NCI-H526 treated with DMSO at 0.1 percent for 48 hours (cell line): ENCODE measurements around the gene DOCK3.
"Not testable (repeated sequence)": the region's sequence is repeated elsewhere in the genome, so short reads cannot be mapped to it uniquely, and the experiment has no call there.

ENCODE experiments used
- DNase-seq: peaks from one replicate; lab custom pipeline; 2025; lab: John Stamatoyannopoulos, UW

The DOCK3 gene

DNA sequence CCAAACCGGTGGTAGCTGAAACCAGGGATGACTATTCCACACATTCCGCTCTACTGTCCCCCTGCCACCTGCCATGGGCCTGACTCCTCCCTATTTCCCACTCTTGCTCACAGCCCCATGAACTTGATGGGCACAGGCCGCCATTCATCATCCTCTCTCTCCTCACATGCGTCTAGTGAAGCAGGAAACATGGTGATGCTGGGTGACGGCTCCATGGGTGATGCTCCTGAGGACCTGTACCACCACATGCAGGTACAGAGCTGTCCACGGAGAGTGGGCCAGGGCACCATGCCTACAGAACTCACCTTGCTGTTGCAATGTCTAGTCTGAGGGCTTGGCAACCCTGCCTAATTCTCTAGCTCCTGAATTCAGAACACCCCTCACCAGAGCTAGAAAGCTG, 687.0 kb downstream of the DOCK3 start:
- no peak for DNase-seq

DNA sequence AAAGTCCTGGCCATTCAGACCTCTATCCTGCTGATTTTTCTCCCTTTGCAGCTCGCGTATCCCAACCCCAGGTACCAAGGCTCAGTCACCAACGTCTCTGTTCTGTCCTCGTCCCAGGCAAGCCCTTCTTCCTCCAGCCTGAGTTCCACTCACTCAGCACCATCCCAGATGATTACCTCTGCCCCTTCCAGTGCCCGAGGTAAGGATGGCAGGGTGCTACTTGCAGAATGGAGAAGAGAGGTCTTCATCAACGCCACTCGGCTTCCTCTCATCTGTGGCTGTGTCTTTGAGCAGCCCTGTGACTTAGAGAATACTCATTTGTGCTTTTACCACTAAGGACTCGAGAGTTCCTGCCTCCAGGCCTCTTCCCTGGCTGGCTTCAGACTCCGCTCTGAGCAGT, 687.7 kb downstream of the DOCK3 start:
- DNase-seq: no peak

DNA sequence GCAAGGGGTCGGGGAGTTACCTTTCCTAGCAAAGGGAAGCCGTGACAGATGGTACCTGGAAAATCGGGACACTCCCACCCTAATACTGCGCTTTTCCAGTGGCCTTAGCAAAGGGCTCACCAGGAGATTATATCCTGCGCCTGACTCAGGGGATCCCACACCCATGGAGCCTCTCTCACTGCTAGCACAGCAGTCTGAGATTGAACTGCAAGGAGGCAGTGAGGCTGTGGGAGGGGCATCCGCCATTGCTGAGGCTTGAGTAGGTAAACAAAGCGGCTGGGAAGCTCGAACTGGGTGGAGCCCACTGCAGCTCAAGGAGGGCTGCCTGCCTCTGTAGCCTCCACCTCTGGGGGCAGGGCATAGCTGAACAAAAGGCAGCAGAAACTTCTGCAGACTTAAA, 693.5 kb downstream of the DOCK3 start:
- not testable (repeated sequence) for DNase-seq

DNA sequence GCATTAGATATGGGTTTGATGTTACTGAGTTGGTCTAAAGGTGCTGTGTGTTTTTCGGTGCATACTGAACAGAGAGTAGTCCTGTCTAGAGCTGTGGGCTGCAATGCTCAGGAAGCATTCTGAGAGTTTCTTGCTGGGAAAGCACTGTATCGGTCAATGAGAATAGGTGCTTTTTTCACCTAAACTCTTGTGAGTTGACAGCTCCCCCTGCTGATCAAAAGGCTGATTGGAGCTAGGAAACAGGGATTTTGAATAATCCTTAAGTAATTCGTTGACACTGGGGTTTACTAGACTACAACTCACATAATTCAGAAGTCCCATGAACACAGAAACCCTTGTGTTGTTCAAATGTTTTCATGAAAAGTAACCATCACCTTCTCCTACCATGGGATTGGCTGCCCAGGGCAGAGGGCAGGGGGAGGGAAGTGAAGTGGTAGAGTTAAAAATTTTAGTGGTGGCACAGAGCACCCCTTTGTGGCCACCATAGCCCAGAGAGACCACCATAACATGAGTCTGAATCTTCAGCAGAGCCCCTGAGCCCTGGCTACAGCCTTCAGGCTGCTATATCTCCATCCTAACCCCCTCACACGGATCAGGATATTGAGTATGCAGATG, 697.3 kb downstream of the DOCK3 start:
- DNase-seq: peak; percentile 29

DNA sequence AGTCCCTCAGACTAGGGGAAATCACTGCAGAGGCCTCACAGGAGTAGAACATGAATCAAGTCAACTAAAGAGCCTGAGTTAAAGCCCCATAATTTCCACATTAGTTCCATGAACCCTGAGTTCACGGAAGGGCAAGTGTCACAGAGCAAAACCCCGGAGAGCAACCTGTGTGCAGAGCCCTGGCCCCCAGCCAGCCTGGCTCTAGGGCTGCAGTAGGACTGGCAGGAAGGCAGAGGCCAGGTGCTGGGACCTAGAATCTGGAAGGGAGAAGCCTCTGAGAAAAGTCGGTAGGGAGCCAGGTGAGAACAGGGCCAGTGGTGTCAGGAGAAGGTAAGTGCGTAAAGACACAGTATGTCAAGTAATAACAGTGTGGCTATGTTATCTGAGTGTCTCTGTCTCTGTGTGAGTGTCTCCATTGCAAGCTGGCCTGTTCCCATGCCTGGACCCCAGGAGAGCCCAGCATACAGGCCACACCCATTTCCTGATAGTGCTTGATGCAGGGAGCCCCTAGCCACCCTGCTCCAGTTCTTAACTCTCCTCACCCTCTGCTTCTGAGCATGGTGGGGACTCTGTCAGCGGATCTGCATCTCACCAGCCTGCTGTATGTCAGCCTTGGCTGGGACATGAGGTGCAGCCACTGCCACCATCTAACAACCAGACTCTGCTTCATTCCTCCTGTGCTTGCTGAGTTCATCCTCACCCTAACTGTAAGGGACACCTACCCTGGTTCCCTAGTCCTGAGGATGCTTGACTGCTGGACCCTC, 699.1 kb downstream of the DOCK3 start:
- no peak for DNase-seq

DNA sequence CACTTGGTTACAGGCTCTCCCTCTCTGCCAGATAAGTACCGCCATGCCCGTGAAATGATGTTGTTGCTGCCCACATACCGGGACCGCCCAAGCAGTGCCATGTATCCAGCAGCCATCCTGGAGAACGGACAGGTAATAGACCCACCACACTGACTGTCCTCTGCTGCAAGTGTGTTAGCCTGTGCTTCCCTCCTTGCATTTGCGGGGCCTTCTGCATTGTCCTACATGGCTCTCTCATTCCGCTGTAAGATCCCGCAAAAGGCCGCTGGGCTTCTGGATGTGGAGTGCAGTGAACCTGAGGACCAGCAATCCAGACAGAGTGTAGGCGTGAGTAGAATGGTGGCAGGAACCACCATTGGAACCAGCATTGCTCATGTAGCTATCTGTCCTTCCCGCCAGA, 699.7 kb downstream of the DOCK3 start:
- no peak for DNase-seq

DNA sequence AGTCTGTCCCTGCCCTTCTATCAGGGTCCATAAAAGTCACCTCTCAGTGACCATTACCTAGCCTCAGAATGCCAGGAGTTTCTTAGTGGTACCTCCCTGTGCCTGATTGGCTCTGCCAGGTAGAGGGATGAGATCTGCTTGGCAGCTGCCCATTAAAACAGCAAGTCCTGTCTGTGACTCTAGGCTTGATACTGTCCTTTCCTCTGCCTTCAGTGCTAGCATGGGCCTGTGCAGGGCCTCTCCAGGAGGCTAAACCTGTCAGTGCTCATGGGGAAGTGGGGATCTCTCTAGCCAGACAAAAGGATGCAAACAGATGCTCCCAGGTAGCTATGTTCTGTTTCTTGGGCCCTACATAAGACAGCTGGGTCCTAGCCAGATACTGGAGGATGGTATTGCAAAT, 700.4 kb downstream of the DOCK3 start:
- DNase-seq: no peak

DNA sequence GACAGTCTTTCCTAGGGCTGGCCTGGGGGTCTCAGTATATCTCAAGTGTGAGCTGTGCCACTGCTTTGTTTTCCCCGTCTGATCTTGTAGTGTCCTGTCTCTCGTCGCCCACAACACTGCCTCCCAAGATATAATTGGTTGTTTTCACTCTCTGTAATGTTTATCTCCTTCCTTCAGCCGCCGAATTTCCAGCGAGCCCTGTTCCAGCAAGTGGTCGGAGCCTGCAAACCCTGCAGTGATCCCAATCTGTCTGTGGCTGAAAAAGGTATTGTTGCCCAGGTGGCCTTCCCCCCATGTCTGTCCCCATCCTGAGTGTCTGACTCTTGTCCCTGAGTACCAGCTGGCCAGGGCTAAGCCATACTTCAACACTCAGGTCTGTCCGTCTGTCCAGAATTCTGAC, 700.8 kb downstream of the DOCK3 start:
- DNase-seq: no peak

DNA sequence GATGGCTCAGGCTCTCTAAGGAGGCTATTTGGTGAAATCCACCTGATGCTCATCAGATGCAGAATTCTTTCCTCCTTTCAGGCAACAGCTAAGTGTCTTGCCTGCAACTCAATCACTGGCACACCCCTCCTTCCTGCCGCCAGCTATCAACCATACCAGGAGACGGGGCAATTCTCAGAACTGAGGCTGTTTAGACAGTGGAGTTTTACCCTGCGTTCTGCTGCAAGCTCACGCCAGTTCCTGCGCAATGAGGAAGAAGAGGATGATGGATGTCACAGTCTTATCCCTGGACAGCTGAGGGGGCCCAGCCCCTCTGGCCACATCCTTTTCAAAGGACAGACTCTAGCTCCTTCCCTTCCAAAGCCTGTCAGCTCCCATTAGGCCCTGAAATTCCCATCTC, 703.3 kb downstream of the DOCK3 start:
- DNase-seq: no peak

DNA sequence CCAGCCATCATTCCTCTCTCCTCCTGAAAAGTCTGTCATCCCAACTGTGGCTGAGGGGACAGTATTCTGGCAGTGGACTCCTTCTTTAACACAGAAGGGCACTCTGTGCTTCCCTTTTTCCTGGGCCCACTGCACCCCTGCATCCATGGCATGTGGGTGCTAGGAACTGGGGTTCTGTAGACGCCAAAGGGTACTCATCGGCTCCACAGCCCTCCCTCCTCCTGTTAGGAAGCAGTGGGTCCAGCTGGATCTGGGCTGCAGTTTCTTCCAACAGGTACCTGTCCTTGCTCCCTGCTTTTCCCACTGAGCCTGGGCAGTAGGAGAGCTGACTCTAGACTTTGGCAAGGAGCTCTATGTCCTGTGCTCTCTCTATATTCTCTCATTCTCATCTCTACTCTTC, 704.0 kb downstream of the DOCK3 start:
- no peak for DNase-seq

DNA sequence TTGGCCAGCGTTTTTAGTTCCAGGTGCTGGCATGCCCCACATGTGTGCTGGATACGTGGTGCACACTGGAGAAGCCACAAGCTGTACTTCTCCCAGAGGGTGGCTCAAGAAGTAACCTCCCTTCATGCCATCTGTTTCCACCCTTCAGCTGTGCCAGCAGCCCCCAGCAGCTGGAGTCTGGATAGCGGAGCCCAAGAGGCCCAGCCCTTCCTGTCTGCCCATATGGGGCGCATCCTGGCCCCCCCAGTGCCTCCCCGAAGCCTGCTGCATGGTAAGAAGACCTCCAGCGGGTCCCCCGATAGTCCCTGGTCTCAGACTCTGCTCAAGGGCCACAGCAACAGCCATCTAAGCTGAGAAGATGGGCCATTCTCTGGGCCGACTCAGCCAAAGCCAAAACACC, 704.6 kb downstream of the DOCK3 start:
- DNase-seq: no peak

DNA sequence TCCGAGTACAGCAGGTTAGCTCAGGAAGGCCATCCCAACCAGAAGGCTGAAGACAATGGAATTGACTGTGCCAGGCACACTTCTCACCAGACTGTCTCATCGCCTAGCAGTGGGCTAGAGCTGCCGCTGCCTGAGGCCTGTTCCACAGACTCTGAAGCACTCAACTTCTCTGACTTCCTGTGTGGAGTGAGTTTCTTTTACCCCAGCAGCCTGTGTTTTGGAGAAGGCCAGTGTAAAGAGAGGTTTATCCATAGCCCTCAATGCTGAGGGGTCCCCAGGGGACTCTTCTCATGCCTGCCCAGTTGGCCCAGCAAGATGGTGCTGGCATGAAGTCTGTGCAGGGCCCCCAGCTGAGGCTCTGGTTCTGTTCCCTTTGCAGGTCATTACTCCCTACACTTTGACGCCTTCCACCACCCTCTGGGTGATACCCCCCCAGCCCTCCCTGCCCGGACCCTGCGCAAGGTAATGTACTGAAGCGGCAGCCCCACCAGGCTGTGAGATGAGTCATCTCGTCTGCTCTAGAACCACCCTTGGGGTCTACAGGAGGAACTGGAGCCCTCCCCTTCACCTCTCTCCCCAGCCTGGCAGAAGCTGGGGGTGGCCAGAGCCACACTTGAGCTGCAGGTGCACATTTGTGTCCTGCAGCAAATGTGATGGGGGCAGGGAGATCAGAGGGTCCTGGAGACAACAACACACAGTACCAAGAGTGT, 705.2 kb downstream of the DOCK3 start:
- no peak for DNase-seq

DNA sequence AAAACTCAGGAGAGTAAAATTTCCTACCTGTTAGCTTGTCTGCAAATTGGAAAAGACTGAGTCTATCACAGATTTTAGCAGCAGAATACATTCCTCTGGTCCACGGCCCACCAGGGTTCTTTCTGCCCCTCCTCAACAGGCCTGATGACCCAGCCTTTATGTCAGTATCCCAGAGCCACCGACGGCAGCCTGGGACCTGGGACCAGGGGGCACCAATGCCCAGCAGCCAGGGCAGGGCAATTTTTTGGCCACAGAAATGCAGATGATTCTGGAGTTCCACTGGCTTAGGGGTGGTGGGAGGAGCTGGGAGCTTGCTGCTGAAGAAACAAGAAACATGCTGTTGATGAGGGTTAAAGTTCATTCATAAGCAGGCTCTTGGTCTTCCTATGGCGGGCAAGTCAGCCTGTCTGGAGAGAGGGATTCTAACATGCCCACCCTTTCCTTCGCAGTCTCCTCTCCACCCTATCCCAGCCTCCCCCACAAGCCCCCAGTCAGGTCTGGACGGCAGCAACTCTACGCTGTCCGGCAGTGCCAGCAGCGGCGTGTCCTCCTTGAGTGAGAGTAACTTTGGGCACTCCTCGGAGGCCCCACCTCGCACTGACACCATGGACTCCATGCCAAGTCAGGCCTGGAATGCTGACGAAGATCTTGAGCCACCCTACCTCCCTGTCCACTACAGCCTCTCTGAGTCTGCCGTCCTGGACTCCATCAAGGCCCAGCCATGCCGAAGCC, 706.0 kb downstream of the DOCK3 start:
- no peak for DNase-seq

DNA sequence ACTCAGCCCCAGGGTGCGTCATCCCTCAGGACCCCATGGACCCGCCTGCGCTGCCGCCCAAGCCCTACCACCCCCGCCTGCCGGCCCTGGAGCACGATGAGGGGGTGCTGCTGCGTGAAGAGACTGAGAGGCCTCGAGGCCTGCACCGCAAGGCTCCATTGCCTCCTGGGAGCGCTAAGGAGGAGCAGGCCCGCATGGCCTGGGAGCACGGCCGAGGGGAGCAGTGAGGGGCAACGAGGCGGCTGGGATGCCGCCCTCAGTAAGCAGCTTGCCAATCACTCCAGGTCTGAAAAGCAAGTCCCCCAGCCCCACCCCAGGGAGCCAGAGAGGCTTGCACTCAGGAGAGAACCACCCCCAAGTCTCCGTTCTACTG, 706.6 kb downstream of the DOCK3 start:
- no peak for DNase-seq

DNA sequence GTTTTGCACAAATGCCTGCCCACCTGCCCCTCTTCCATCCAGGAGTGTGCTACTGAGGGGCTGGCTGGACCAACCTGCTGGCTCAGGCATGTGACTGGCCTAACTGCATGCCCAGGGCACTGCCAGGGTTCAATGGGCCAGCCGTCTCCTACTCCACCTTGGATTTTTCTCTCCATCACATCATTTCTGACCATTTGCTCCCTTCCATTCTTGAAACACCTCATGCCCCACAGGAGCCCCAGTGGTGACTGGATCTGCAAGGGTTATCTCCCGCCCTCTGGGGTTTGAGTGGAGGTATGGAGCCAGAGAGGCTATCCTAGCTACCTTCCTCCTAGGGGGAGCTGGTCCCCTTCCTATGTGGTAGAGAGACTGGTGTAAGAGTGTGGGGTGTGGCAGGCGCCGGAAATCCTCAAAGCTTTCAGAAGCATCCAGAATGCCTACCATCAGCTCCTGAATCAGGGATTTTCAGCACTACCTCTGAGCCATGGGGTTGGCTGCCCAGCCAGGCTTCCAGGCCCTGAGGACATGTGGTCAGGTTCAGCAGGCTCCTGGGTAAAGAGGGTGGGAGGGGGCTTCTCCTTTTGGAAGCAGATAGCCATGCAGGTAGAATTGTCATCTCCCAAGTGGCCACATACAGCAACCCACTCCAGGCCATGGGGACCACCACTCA, 707.5 kb downstream of the DOCK3 start:
- no peak for DNase-seq

DNA sequence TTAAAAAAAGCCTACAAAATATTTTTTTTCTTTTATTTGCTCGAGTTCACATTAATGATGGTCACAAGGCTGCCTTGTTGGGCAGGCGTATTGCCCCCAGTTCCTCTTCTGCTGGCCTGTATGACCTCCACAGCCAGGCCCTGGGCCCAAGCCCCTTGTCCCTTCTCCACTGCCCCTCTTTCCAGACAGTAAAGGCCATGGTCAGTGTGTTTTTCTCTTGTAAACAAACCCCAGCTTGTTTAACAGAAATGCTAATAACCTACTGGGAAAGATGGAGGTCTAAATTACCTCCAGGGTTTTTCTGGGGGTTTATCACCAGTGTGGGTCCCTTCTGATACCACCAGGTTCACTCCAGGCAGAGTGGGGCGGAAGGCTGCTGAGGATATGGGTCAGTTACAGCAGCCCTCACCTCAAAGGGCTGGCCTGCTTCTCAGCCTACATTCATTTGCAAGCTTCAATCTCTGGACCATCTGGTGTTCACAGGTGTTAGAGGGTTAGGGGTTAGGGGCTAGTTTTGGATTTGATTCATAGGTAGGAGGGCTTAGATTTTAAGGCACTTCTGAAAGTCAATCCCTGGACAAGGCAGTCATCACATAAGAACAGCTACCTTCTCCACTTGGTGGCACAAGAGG, 708.3 kb downstream of the DOCK3 start:
- DNase-seq: no peak

DNA sequence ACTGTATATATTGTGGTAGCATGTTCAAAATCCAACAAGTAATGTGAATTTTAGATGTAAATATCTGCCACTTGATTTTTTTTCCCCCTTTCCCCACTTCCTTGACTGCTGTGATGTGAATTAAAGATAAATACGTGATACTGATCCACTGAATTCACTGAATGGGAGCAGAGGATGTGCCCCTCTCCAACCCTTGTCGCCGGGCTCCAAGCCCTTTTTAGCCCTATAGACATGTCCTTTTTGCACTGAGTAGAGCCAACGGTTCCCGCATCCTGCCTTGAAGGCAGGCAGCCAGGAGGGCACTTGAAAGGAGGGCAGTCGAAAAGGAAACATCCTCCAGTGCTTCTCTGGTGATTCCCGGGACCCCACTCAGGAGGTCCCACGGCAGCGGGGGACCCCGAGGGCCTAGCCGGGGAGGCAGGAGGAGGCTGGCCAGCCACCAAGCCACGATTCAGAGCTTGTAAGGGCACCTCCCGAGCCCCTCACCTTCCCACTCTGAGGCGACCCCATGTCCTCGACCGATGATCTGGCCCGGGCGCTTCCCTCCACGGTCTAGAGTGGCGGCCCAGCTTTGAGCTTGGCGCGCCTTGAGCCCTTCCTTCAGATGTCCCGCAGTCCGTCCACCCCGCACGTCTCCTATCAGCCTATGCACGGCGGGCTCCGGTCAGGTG, 709.5 kb downstream of the DOCK3 start:
- no peak for DNase-seq

DNA sequence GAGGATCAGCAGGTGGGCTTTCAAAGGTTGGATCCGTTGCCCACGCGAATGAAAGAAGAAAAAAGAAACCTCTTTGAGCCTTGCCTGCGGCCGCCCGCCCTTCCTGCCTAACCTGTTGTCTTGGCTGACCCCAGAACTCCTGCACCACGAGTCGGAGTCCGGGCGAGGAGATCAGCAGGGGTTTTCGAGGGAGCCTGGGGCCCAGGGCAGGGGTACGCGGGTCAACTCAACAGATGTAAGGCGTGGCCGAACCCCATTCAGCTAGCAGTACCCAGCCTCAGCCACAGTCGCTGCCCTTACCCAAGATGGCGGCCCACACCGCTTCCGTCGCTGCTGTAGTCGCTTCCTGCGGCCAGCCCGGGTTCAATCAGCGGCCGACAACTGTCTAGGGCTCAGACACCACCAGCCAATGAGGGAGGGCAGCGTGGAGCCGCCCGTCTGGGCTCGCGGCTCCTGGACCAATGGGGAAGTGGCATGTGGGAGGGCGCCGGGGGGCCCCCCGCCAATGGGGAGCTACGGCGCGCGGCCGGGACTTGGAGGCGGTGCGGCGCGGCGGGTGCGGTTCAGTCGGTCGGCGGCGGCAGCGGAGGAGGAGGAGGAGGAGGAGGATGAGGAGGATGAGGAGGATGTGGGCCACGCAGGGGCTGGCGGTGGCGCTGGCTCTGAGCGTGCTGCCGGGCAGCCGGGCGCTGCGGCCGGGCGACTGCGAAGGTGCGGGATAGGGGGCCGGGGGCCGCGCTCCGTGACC, 710.2 kb downstream of the DOCK3 start, which contains the start of gene MANF:
TSS of gene MANF (plus strand) at position 566 of the 748 bp plus-strand sequence. CDS start at position 618, 52 bp downstream.
- DNase-seq: peak; percentile 94

DNA sequence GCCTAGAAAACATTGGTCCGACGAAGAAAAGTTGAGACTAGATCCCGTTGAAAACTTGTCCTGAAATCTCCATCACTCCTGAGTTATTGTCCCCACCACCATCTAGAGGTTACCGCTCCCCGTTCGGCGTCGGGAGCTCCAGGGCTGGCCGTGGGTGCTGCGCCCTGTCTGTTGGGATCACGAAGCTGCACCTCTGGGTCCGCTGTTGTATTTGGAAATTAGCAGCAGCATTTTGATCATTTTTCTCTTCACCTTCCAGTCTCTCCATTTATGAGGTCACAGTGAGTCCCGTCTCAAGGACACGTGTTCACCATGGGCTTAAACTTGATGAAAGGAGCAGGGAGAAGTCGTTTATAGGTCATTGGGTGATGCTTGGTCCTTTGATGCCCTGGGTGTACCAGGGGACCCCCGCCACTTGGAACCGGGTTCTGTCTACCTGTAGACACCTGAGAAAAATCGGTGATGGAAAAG, 710.9 kb downstream of the DOCK3 start:
- no peak for DNase-seq
